HG03460 (cell line): ENCODE measurements around the gene H2AZ2.
"Not testable (repeated sequence)": the region's sequence is repeated elsewhere in the genome, so short reads cannot be mapped to it uniquely, and the experiment has no call there.

Experiments
- ATAC-seq: cut with Tn5 transposase; IDR thresholded peaks from one replicate; pipeline ENCODE4 v1.9.1; 2021; ENCODE audit not compliant: unreplicated experiment

Gene H2AZ2

GRCh38 chr7:44871918-44872317 is 24.0 kb upstream of the H2AZ2 start:
- not testable (repeated sequence) for ATAC-seq

GRCh38 chr7:44870780-44871179 is 22.9 kb upstream of the H2AZ2 start:
- not testable (repeated sequence) for ATAC-seq

GRCh38 chr7:44870336-44870735 is 22.4 kb upstream of the H2AZ2 start:
- ATAC-seq, result not testable (repeated sequence)

- ATAC-seq, result no peak
Observed at GRCh38 chr7:44867073-44867995, 19.4 kb upstream of the H2AZ2 start.

GRCh38 chr7:44861949-44862348 is 14.1 kb upstream of the H2AZ2 start:
- not testable (repeated sequence) for ATAC-seq

GRCh38 chr7:44858161-44858560 is 10.3 kb upstream of the H2AZ2 start:
- ATAC-seq, result no peak

- ATAC-seq, result no peak
Observed at GRCh38 chr7:44854644-44855364, 6.9 kb upstream of the H2AZ2 start.

- ATAC-seq, result no peak
Observed at GRCh38 chr7:44853391-44853790, 5.5 kb upstream of the H2AZ2 start.

- no peak for ATAC-seq
Observed at GRCh38 chr7:44852590-44852989, 4.7 kb upstream of the H2AZ2 start.

GRCh38 chr7:44849885-44850544 is 2.1 kb upstream of the H2AZ2 start:
- no peak for ATAC-seq

- no peak for ATAC-seq
Observed at GRCh38 chr7:44849259-44849884, 1.5 kb upstream of the H2AZ2 start.

- peak; percentile 67 for ATAC-seq
Observed at GRCh38 chr7:44847509-44847919, 373 bp downstream of the H2AZ2 start.

- ATAC-seq, result no peak
Observed at GRCh38 chr7:44846816-44847508, 925 bp downstream of the H2AZ2 start.

- not testable (repeated sequence) for ATAC-seq
Observed at GRCh38 chr7:44846390-44846789, 1.5 kb downstream of the H2AZ2 start.

- ATAC-seq, result no peak
Observed at GRCh38 chr7:44845451-44845850, 2.4 kb downstream of the H2AZ2 start.

- ATAC-seq, result not testable (repeated sequence)
Observed at GRCh38 chr7:44843440-44843839, 4.4 kb downstream of the H2AZ2 start.

- not testable (repeated sequence) for ATAC-seq
Observed at GRCh38 chr7:44842675-44843074, 5.2 kb downstream of the H2AZ2 start.

GRCh38 chr7:44838751-44839150 is 9.1 kb downstream of the H2AZ2 start:
- no peak for ATAC-seq

GRCh38 chr7:44827567-44827966 is 20.3 kb downstream of the H2AZ2 start:
- ATAC-seq, result no peak

GRCh38 chr7:44824894-44825526 is 22.9 kb downstream of the H2AZ2 start:
- ATAC-seq, result no peak
